ENCODE data around the gene MORN1. TPM values are rescaled to one million over a fixed set of nuclear protein-coding genes. Genes with fewer than 3 reads are reported as not detected.
"Not testable (repeated sequence)": the region's sequence is repeated elsewhere in the genome, so short reads cannot be mapped to it uniquely, and the experiment has no call there.

Gene MORN1
- total RNA-seq, 2 experiments from 2014 or later = 10.5 to 11.6 TPM

GRCh38 chr1:2301607-2302291, 89.6 kb downstream of the MORN1 start:
- Mint-ChIP-seq H3K36me3 (peaks cover 5% of the 10 kb centered on the region), H3K27me3 (no peaks in the 10 kb centered on the region), H3K27ac (peak overlapping the region; percentile 96), H3K4me3 (peak overlapping the region; percentile 76), H3K4me1 (peaks cover 23% of the 10 kb centered on the region), H3K9me3 (no peaks in the 10 kb centered on the region)
- ATAC-seq (ENCODE audit: low read depth) (no peak), DNase-seq (no peak)
- POLR2A ChIA-PET = interaction anchor here (0.8 to 4.3 kb wide), 12 partner anchors 8 to 107 kb away, joined by 3 to 36 read pairs (median 7); partner anchors contain the start of genes FAAP20, MORN1 and RER1

DNA sequence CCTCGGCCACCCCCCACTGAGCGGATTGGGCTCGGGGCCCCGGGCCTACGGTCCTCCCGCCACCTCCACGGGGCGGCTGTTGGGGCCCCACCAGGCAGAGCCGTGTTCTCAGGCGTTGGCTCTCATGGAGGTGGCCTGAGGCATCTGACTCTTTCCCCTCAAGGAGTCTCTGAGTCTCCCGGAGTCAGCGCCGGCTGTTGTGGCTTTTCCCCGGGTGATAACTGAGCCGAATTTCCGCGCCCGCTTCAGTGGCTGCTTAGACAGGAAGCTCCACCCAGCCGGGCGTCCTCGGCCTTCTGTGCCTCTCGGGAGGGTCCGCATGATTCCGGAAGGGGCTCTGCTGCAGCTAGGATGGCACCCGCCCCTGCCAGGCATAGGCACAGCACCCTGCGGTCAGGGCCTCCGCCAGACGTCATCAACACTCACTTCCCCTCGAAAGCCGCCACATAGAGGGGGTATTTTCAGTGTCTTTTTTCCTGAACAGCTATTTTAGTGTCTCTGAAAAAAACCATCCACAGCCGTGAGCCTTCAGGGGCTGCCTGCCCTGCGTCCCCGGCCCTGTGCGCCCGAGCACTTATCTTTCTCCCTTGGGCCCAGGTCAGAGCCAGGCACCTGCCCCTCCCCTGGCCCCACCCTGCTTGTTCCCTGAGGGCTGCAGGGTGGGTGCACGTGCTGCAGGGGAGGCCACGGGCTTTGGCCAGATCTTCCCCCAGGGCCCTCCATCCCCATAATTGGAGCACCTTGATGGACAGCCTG, 90.3 kb downstream of the MORN1 start:
- H3K27me3 Mint-ChIP-seq = no peaks in the 10 kb centered on the region
- peak; percentile 83 for DNase-seq

DNA sequence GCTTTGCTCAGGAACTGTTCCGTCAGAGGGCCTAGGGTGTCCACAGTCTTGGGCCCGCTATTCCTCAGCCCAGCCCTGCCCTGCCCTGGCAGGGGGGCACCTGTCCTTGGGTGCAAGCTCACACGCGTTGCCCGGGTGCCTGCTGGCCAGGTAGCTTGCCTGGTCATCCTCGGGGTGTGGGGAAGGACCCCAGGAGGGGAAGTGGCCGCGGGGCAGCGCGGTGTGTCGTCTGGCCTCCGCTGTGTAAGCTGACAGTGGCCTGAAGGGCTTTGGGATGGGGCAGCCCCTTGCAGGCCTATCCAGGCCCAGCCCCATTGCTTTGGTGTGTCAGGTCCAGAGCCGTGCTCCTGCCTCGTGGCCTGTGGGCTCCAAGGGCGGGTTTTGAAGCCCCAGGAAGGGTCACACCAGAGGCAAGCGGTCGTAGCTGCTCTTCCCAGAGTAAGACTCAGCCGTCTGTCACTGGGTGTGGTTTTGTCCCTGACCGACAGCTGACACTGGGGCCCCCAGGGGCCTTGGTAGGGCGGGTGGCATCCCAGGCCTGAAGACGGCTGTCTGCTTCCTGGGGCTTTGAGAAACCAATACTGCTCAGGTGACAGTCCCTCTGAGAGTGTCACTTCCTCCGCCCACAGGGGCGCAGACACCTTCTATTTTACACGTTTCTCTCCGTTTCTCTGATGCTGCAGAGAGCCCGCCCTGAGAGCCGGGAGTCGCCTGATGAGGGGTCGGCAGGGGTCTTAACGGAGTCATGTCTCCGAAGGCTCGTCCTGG, 91.2 kb downstream of the MORN1 start:
- peaks cover 31% of the 10 kb centered on the region for H3K4me1 Mint-ChIP-seq
- peak overlapping the region; percentile 76 for H3K4me3 Mint-ChIP-seq
- peak; percentile 78 for DNase-seq
- peaks cover 2% of the 10 kb centered on the region for H3K36me3 Mint-ChIP-seq
- ATAC-seq (ENCODE audit: low read depth) = peak; percentile 80
- H3K9me3 Mint-ChIP-seq = no peaks in the 10 kb centered on the region
- POLR2A ChIA-PET = interaction anchor here (0.7 to 4.3 kb wide), 14 partner anchors 9 to 105 kb away, joined by 3 to 36 read pairs (median 5); partner anchors contain the start of genes FAAP20, MORN1 and RER1
- H3K27ac Mint-ChIP-seq = peak overlapping the region; percentile 96
- H3K27me3 Mint-ChIP-seq = no peaks in the 10 kb centered on the region

More for the DNA sequence above, 90.3 kb downstream of the MORN1 start:
- Mint-ChIP-seq H3K36me3 (peaks cover 4% of the 10 kb centered on the region), H3K4me3 (peak overlapping the region; percentile 76), H3K4me1 (peaks cover 25% of the 10 kb centered on the region), H3K9me3 (no peaks in the 10 kb centered on the region), H3K27ac (peak overlapping the region; percentile 96)
- POLR2A ChIA-PET = interaction anchor here (0.7 to 4.3 kb wide), 14 partner anchors 9 to 106 kb away, joined by 3 to 36 read pairs (median 5); partner anchors contain the start of genes FAAP20, MORN1 and RER1
- ATAC-seq (ENCODE audit: low read depth) = peak; percentile 71

- peak overlapping the region; percentile 96 for H3K27ac Mint-ChIP-seq
- H3K36me3 Mint-ChIP-seq = no peaks in the 10 kb centered on the region
- H3K4me1 Mint-ChIP-seq = peaks cover 32% of the 10 kb centered on the region
- DNase-seq (no peak), ATAC-seq (ENCODE audit: low read depth) (no peak)
- H3K27me3 Mint-ChIP-seq = no peaks in the 10 kb centered on the region
- POLR2A ChIA-PET = interaction anchor here (0.9 to 4.3 kb wide), 6 partner anchors 8 to 69 kb away, joined by 3 to 36 read pairs (median 24); no protein-coding TSS in a partner anchor
- H3K9me3 Mint-ChIP-seq = no peaks in the 10 kb centered on the region
- H3K4me3 Mint-ChIP-seq = peak overlapping the region; percentile 32
Observed at GRCh38 chr1:2299131-2299627, 92.2 kb downstream of the MORN1 start.

DNA sequence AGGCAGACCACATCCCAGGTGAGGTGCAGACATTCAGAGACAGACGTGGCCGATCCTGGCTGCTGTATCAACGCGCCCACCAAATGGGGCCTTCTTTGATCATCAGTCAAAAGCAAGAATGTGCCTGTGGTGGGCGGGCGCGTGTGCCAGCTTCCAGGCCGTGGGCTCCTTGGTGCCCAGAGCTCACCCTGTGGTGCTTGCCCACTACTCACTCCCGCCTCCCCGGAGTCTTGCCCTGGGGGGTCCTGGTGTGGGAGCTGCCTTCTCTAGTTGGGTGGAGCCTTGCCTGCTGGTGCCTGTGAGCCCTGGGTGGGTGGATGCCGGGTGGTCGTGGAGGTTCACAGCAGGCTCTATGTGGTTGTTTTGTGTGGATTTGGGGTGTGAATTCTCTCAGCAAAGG, 92.7 kb downstream of the MORN1 start:
- DNase-seq (no peak), ATAC-seq (ENCODE audit: low read depth) (no peak)
- peaks cover 36% of the 10 kb centered on the region for H3K4me1 Mint-ChIP-seq
- H3K36me3 Mint-ChIP-seq = no peaks in the 10 kb centered on the region
- H3K4me3 Mint-ChIP-seq = peak overlapping the region; percentile 28
- H3K27me3 Mint-ChIP-seq = no peaks in the 10 kb centered on the region
- no peaks in the 10 kb centered on the region for H3K9me3 Mint-ChIP-seq
- peak overlapping the region; percentile 69 for H3K27ac Mint-ChIP-seq
- POLR2A ChIA-PET = interaction anchor here (3.1 to 4.3 kb wide), 3 partner anchors 14 to 68 kb away, joined by 23 to 34 read pairs (median 24); no protein-coding TSS in a partner anchor

GRCh38 chr1:2297246-2298011, 93.9 kb downstream of the MORN1 start:
- no peaks in the 10 kb centered on the region for H3K9me3 Mint-ChIP-seq
- H3K36me3 Mint-ChIP-seq = peaks cover 2% of the 10 kb centered on the region
- POLR2A ChIA-PET = interaction anchor here (1.5 kb wide), 1 partner anchor 70 kb away, joined by 4 read pairs; no protein-coding TSS in a partner anchor
- ATAC-seq (ENCODE audit: low read depth) (no peak), DNase-seq (no peak)
- no peak overlapping the region for H3K4me3 Mint-ChIP-seq
- no peak overlapping the region for H3K27ac Mint-ChIP-seq
- no peaks in the 10 kb centered on the region for H3K27me3 Mint-ChIP-seq
- peaks cover 42% of the 10 kb centered on the region for H3K4me1 Mint-ChIP-seq

DNA sequence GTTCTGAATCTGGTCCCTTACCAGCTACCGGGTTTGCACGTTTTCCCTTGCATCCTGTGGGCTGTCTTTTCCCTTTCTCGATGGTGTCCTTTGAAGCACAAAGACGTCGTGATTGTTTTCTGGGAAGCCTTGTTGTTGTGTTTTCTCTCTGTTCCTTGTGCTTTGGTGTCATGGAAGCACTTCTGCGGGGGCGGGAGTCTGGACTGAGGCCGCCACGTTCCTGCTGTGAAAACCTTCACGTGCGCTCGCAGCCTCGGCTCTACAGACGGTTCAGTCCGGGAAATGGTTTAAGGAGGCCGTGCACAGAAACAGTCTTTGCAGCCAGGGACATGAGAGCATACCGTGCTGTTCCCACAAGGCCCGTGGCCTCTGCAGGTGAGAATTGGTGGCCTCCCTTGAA, 94.7 kb downstream of the MORN1 start:
- no peak for DNase-seq
- no peaks in the 10 kb centered on the region for H3K27me3 Mint-ChIP-seq
- peaks cover 44% of the 10 kb centered on the region for H3K4me1 Mint-ChIP-seq
- peaks cover 4% of the 10 kb centered on the region for H3K36me3 Mint-ChIP-seq
- POLR2A ChIA-PET = interaction anchor here (0.6 to 0.9 kb wide), 2 partner anchors 63 to 69 kb away, joined by 3 read pairs; no protein-coding TSS in a partner anchor
- ATAC-seq (ENCODE audit: low read depth) = no peak
- H3K9me3 Mint-ChIP-seq = no peaks in the 10 kb centered on the region
- no peak overlapping the region for H3K4me3 Mint-ChIP-seq
- no peak overlapping the region for H3K27ac Mint-ChIP-seq

DNA sequence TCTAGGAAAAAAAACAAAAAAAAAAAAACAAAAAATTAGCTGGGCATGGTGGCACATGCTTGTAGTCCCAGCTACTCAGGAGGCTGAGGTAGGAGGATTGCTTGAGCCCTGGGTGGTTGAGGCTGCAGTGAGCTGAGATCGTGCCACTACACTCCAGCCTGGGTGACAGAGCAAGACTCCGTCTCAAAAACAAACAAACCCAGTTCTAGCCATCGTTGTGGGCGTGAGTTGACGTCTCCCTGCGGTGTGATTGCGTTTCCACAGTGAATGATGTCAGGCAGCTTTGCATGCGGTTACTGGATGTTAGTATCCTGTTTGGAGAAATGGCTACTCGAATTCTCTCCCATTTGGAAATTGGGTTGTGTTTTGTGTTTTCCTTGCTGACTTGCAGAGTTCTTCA, 95.1 kb downstream of the MORN1 start:
- peaks cover 42% of the 10 kb centered on the region for H3K4me1 Mint-ChIP-seq
- H3K27me3 Mint-ChIP-seq; DNase-seq; H3K36me3 Mint-ChIP-seq; H3K27ac Mint-ChIP-seq; H3K9me3 Mint-ChIP-seq; H3K4me3 Mint-ChIP-seq; ATAC-seq (ENCODE audit: low read depth): not testable (repeated sequence)
- POLR2A ChIA-PET = interaction anchor here (0.6 to 0.9 kb wide), 2 partner anchors 63 to 69 kb away, joined by 3 read pairs; no protein-coding TSS in a partner anchor

- H3K4me3 Mint-ChIP-seq = no peak overlapping the region
- H3K27ac Mint-ChIP-seq = no peak overlapping the region
- DNase-seq = no peak
- peaks cover 44% of the 10 kb centered on the region for H3K4me1 Mint-ChIP-seq
- H3K36me3 Mint-ChIP-seq = peaks cover 4% of the 10 kb centered on the region
- POLR2A ChIA-PET = interaction anchor here (0.9 to 1.7 kb wide), 2 partner anchors 65 to 68 kb away, joined by 3 to 5 read pairs; no protein-coding TSS in a partner anchor
- no peak for ATAC-seq (ENCODE audit: low read depth)
- no peaks in the 10 kb centered on the region for H3K27me3 Mint-ChIP-seq
- H3K9me3 Mint-ChIP-seq = no peaks in the 10 kb centered on the region
Observed at GRCh38 chr1:2295526-2295925, 95.8 kb downstream of the MORN1 start.

- POLR2A ChIA-PET = interaction anchor here (1.3 to 1.7 kb wide), 2 partner anchors 64 to 67 kb away, joined by 3 to 5 read pairs; no protein-coding TSS in a partner anchor
- Mint-ChIP-seq H3K4me1 (peaks cover 46% of the 10 kb centered on the region), H3K4me3 (peak overlapping the region; percentile 32), H3K36me3 (peaks cover 4% of the 10 kb centered on the region), H3K9me3 (no peaks in the 10 kb centered on the region), H3K27ac (no peak overlapping the region), H3K27me3 (no peaks in the 10 kb centered on the region)
- ATAC-seq (ENCODE audit: low read depth) (no peak), DNase-seq (no peak)
Observed at GRCh38 chr1:2294725-2295078, 96.7 kb downstream of the MORN1 start.

GRCh38 chr1:2294033-2294724, 97.2 kb downstream of the MORN1 start:
- Mint-ChIP-seq H3K9me3 (no peaks in the 10 kb centered on the region), H3K4me3 (peak overlapping the region; percentile 32), H3K4me1 (peaks cover 45% of the 10 kb centered on the region), H3K27me3 (no peaks in the 10 kb centered on the region), H3K36me3 (peaks cover 4% of the 10 kb centered on the region), H3K27ac (no peak overlapping the region)
- POLR2A ChIA-PET = interaction anchor here (1.3 to 1.7 kb wide), 2 partner anchors 64 to 67 kb away, joined by 3 to 5 read pairs; no protein-coding TSS in a partner anchor
- ATAC-seq (ENCODE audit: low read depth) (no peak), DNase-seq (no peak)

All from activated naive CD8-positive, alpha-beta T cell treated with anti-CD3 and anti-CD28 coated beads, Interleukin-2, amount 10 ng/mL, durations not matched to agents 7 days and 5 days (primary cell).